Measurements from ENCODE around the gene B4GALT3. TPM values are rescaled to one million over a fixed set of nuclear protein-coding genes. Genes with fewer than 3 reads are reported as not detected.
A peak's percentile ranks its signal among the peaks of the same experiment; 100 is the strongest.

The B4GALT3 gene
- total RNA-seq, 3 donors from 2014 or later (not counting 1 experiment from before 2014, with no cell fraction given): 58.4 to 62.2 (median 59.4) TPM

GRCh38 chr1:161219078-161219892 lies 42.0 kb upstream of the B4GALT3 start:
- H3K4me3 Mint-ChIP-seq: peak overlapping the region; percentile 95
- no peak for TF ChIP-seq CTCF (IDR thresholded peaks at IDR 0.05)
- ATAC-seq: no peak
- H3K4me1 ChIP-seq (ENCODE audit: control insufficient read depth, insufficient read depth, low read length): peaks cover 30% of the 10 kb centered on the region
- H3K9me3 Mint-ChIP-seq: no peaks in the 10 kb centered on the region
- H3K4me3 ChIP-seq (ENCODE audit: low read length): no peak overlapping the region
- peak overlapping the region; percentile 96 to 99 for H3K27ac Mint-ChIP-seq
- H3K4me1 Mint-ChIP-seq: peaks cover 61 to 76% of the 10 kb centered on the region in 2 donors
- no peaks in the 10 kb centered on the region for H3K27me3 Mint-ChIP-seq (ENCODE audit: low read depth in 2 of 2)
- intact Hi-C loops (cut with micrococcal nuclease): loop anchor here (5.0 to 10.0 kb wide), 3 partner anchors 326 to 516 kb away; partner anchors contain the start of gene FCGR3A
- DNase-seq: no peak
- no peaks in the 10 kb centered on the region for H3K9me3 ChIP-seq (ENCODE audit: control insufficient read depth, insufficient read depth, low read length)
- no peaks in the 10 kb centered on the region for H3K36me3 Mint-ChIP-seq
- peaks cover 23% of the 10 kb centered on the region for H3K36me3 ChIP-seq (ENCODE audit: control insufficient read depth, insufficient read depth, low read length)
- 88% methylated on average over 5 of the region's 5 CpGs for WGBS (ENCODE audit: insufficient coverage)
- H3K27me3 ChIP-seq (ENCODE audit: control insufficient read depth, insufficient read depth, low read length): no peaks in the 10 kb centered on the region
- no peak overlapping the region for H3K27ac ChIP-seq (ENCODE audit: low read length)

GRCh38 chr1:161218301-161219077 lies 41.2 kb upstream of the B4GALT3 start:
- peak overlapping the region; percentile 86 for H3K27ac ChIP-seq (ENCODE audit: low read length)
- Mint-ChIP-seq H3K4me3 (peak overlapping the region; percentile 95), H3K36me3 (peaks cover 3% of the 10 kb centered on the region), H3K27ac (peak overlapping the region; percentile 96 to 99), H3K27me3 (ENCODE audit: low read depth in 2 of 2) (no peaks in the 10 kb centered on the region), H3K4me1 (peaks cover 63 to 77% of the 10 kb centered on the region in 2 donors), H3K9me3 (no peaks in the 10 kb centered on the region)
- no peak for TF ChIP-seq CTCF (IDR thresholded peaks at IDR 0.05)
- DNase-seq: peak in 1 of 2 donors; percentile 28
- no peak for ATAC-seq
- no peaks in the 10 kb centered on the region for H3K27me3 ChIP-seq (ENCODE audit: control insufficient read depth, insufficient read depth, low read length)
- H3K36me3 ChIP-seq (ENCODE audit: control insufficient read depth, insufficient read depth, low read length): peaks cover 29% of the 10 kb centered on the region
- no peak overlapping the region for H3K4me3 ChIP-seq (ENCODE audit: low read length)
- WGBS (ENCODE audit: insufficient coverage): 65% methylated on average over 6 of the region's 8 CpGs
- intact Hi-C loops (cut with micrococcal nuclease): loop anchor here (5.0 to 10.0 kb wide), 3 partner anchors 326 to 516 kb away; partner anchors contain the start of gene FCGR3A
- peaks cover 34% of the 10 kb centered on the region for H3K4me1 ChIP-seq (ENCODE audit: control insufficient read depth, insufficient read depth, low read length)
- H3K9me3 ChIP-seq (ENCODE audit: control insufficient read depth, insufficient read depth, low read length): no peaks in the 10 kb centered on the region

GRCh38 chr1:161217831-161218230 lies 40.5 kb upstream of the B4GALT3 start:
- peaks cover 9% of the 10 kb centered on the region for H3K36me3 Mint-ChIP-seq
- WGBS (ENCODE audit: insufficient coverage): 46% methylated on average over 2 of the region's 6 CpGs
- no peaks in the 10 kb centered on the region for H3K9me3 Mint-ChIP-seq
- H3K9me3 ChIP-seq (ENCODE audit: control insufficient read depth, insufficient read depth, low read length): no peaks in the 10 kb centered on the region
- no peak for DNase-seq
- no peaks in the 10 kb centered on the region for H3K27me3 Mint-ChIP-seq (ENCODE audit: low read depth in 2 of 2)
- peaks cover 34% of the 10 kb centered on the region for H3K36me3 ChIP-seq (ENCODE audit: control insufficient read depth, insufficient read depth, low read length)
- no peak for ATAC-seq
- peak overlapping the region; percentile 95 for H3K4me3 Mint-ChIP-seq
- intact Hi-C loops (cut with micrococcal nuclease): loop anchor here (1.0 to 10.0 kb wide), 5 partner anchors 7 to 517 kb away; partner anchors contain the start of gene FCGR3A
- peaks cover 62 to 77% of the 10 kb centered on the region in 2 donors for H3K4me1 Mint-ChIP-seq
- peak overlapping the region; percentile 86 for H3K27ac ChIP-seq (ENCODE audit: low read length)
- TF ChIP-seq CTCF (IDR thresholded peaks at IDR 0.05): no peak
- peak overlapping the region; percentile 96 to 99 for H3K27ac Mint-ChIP-seq
- no peaks in the 10 kb centered on the region for H3K27me3 ChIP-seq (ENCODE audit: control insufficient read depth, insufficient read depth, low read length)
- H3K4me3 ChIP-seq (ENCODE audit: low read length): peak overlapping the region; percentile 76
- H3K4me1 ChIP-seq (ENCODE audit: control insufficient read depth, insufficient read depth, low read length): peaks cover 34% of the 10 kb centered on the region
